Measurements from ENCODE around the gene PRMT7. TPM values are rescaled to one million over a fixed set of nuclear protein-coding genes. Genes with fewer than 3 reads are reported as not detected.

Gene PRMT7
- polyA plus RNA-seq, 1 donor from 2014 or later = 203 TPM

GRCh38 chr16:68395815-68396214, 85.0 kb downstream of the PRMT7 start:
- no peaks in the 10 kb centered on the region for H3K79me2 ChIP-seq (replicated peaks; ENCODE audit: insufficient read depth, low read length)
- no peaks in the 10 kb centered on the region for H3K27me3 ChIP-seq (ENCODE audit: insufficient read depth, low read depth, low read length)
- H3K9ac ChIP-seq (ENCODE audit: low read length) = no peak overlapping the region
- no peaks in the 10 kb centered on the region for H3F3A ChIP-seq (ENCODE audit: insufficient read depth, low read length, poor library complexity, severe bottlenecking)
- no peaks in the 10 kb centered on the region for H3K9me2 ChIP-seq (ENCODE audit: insufficient read depth, low read length)
- no peaks in the 10 kb centered on the region for H3K9me3 ChIP-seq (ENCODE audit: low read length)
- no peak overlapping the region for H2AFZ ChIP-seq (ENCODE audit: low read depth, low read length)
- H4K20me1 ChIP-seq (ENCODE audit: insufficient read depth) = no peaks in the 10 kb centered on the region
- TF ChIP-seq EZH2 (IDR thresholded peaks at IDR 0.05; ENCODE audit: borderline replicate concordance, insufficient read depth, low read length, poor library complexity, severe bottlenecking) = no peak
- TF ChIP-seq CTCF (IDR thresholded peaks at IDR 0.05; ENCODE audit: poor library complexity, severe bottlenecking) = no peak
- TF ChIP-seq TAF1 (IDR thresholded peaks at IDR 0.05; ENCODE audit: low read depth) = no peak
- TF ChIP-seq EP300 (conservative IDR thresholded peaks at IDR 0.05; ENCODE audit: poor library complexity, severe bottlenecking) = no peak
- no peak for TF ChIP-seq RAD21 (conservative IDR thresholded peaks at IDR 0.05)
- no peak for TF ChIP-seq POLR2AphosphoS5 (IDR thresholded peaks at IDR 0.05)
- TF ChIP-seq SMC3 (conservative IDR thresholded peaks at IDR 0.05; ENCODE audit: poor library complexity) = no peak
- no peak for TF ChIP-seq MXI1 (conservative IDR thresholded peaks at IDR 0.05; ENCODE audit: poor library complexity, severe bottlenecking)
- TF ChIP-seq REST (IDR thresholded peaks at IDR 0.05; ENCODE audit: borderline replicate concordance) = no peak
- no peak overlapping the region for H3K27ac ChIP-seq (ENCODE audit: low read length)
- no peak overlapping the region for H3K4me2 ChIP-seq (ENCODE audit: low read length)
- H3K36me3 ChIP-seq (ENCODE audit: insufficient read depth, low read length) = no peaks in the 10 kb centered on the region
- H3K4me3 ChIP-seq (ENCODE audit: low read length) = no peak overlapping the region

- Histone ChIP-seq H3K27me3 (ENCODE audit: insufficient read depth, low read depth, low read length) (no peaks in the 10 kb centered on the region), H3K9me3 (ENCODE audit: low read length) (no peaks in the 10 kb centered on the region), H4K20me1 (ENCODE audit: insufficient read depth) (peaks cover under 1% of the 10 kb centered on the region), H3K9ac (ENCODE audit: low read length) (no peak overlapping the region), H3K9me2 (ENCODE audit: insufficient read depth, low read length) (no peaks in the 10 kb centered on the region), H2AFZ (ENCODE audit: low read depth, low read length) (no peak overlapping the region), H3K4me3 (ENCODE audit: low read length) (no peak overlapping the region), H3K27ac (ENCODE audit: low read length) (no peak overlapping the region), H3K79me2 (replicated peaks; ENCODE audit: insufficient read depth, low read length) (no peaks in the 10 kb centered on the region), H3F3A (ENCODE audit: insufficient read depth, low read length, poor library complexity, severe bottlenecking) (no peaks in the 10 kb centered on the region), H3K4me2 (ENCODE audit: low read length) (no peak overlapping the region), H3K36me3 (ENCODE audit: insufficient read depth, low read length) (no peaks in the 10 kb centered on the region)
- TF ChIP-seq EZH2 (IDR thresholded peaks at IDR 0.05; ENCODE audit: borderline replicate concordance, insufficient read depth, low read length, poor library complexity, severe bottlenecking) = no peak
- TF ChIP-seq CTCF (IDR thresholded peaks at IDR 0.05; ENCODE audit: poor library complexity, severe bottlenecking) = no peak
- TF ChIP-seq POLR2AphosphoS5 (IDR thresholded peaks at IDR 0.05) = no peak
- no peak for TF ChIP-seq REST (IDR thresholded peaks at IDR 0.05; ENCODE audit: borderline replicate concordance)
- TF ChIP-seq EP300 (conservative IDR thresholded peaks at IDR 0.05; ENCODE audit: poor library complexity, severe bottlenecking) = no peak
- TF ChIP-seq SMC3 (conservative IDR thresholded peaks at IDR 0.05; ENCODE audit: poor library complexity) = no peak
- TF ChIP-seq TAF1 (IDR thresholded peaks at IDR 0.05; ENCODE audit: low read depth) = no peak
- TF ChIP-seq RAD21 (conservative IDR thresholded peaks at IDR 0.05) = no peak
- no peak for TF ChIP-seq MXI1 (conservative IDR thresholded peaks at IDR 0.05; ENCODE audit: poor library complexity, severe bottlenecking)
These were observed 85.7 kb downstream of the PRMT7 start for GRCh38 chr16:68396481-68396880.
